ENCODE data around the gene OPN1MW3.
"Not testable (repeated sequence)": the region's sequence is repeated elsewhere in the genome, so short reads cannot be mapped to it uniquely, and the experiment has no call there.

Gene OPN1MW3

GRCh38 chrX:154294791-154295574 lies 37.6 kb downstream of the OPN1MW3 start, which contains the start of gene TEX28:
TEX28 (minus strand) TSS chrX:154295124; CDS start chrX:154292117, 3,007 bp downstream.
- TF ChIP-seq CTBP1 (IDR thresholded peaks at IDR 0.05; ENCODE audit: borderline replicate concordance) (no peak), ELF4 (IDR thresholded peaks at IDR 0.05) (no peak)
- no peak for DNase-seq (ENCODE audit: extremely low spot score)
- ChIA-PET CTCF (interaction anchor here (0.6 kb wide), 1 partner anchor 55 kb away, joined by 4 read pairs; no protein-coding TSS in a partner anchor), POLR2A (no interaction called here)

- TF ChIP-seq SP1 (IDR thresholded peaks at IDR 0.05) (no peak), TARDBP (IDR thresholded peaks at IDR 0.05) (no peak), FOXM1 (IDR thresholded peaks at IDR 0.05; ENCODE audit: borderline replicate concordance) (no peak), HDGF (IDR thresholded peaks at IDR 0.05; ENCODE audit: borderline replicate concordance) (no peak), L3MBTL2 (conservative IDR thresholded peaks at IDR 0.05) (no peak), ARNT (IDR thresholded peaks at IDR 0.05) (no peak), FOXA1 (IDR thresholded peaks at IDR 0.05) (no peak), LEF1 (IDR thresholded peaks at IDR 0.05; ENCODE audit: borderline replicate concordance) (no peak), NFRKB (IDR thresholded peaks at IDR 0.05) (no peak), SUZ12 (IDR thresholded peaks at IDR 0.05) (no peak), BHLHE40 (IDR thresholded peaks at IDR 0.05; ENCODE audit: borderline replicate concordance) (no peak), FOXK2 (IDR thresholded peaks at IDR 0.05) (no peak), CTBP1 (IDR thresholded peaks at IDR 0.05; ENCODE audit: borderline replicate concordance) (no peak), PKNOX1 (IDR thresholded peaks at IDR 0.05) (no peak), ELF4 (IDR thresholded peaks at IDR 0.05) (no peak), ZNF384 (IDR thresholded peaks at IDR 0.05) (no peak)
- DNase-seq (ENCODE audit: extremely low spot score): no peak
- CTCF ChIA-PET: interaction anchor here (1.9 kb wide), 1 partner anchor 12 kb away, joined by 12 read pairs; no protein-coding TSS in a partner anchor
- POLR2A ChIA-PET: no interaction called here
These were observed 38.4 kb downstream of the OPN1MW3 start, which contains the start of gene TKTL1 for GRCh38 chrX:154295664-154296310. TKTL1 (plus strand) TSS chrX:154295795; CDS start chrX:154295860, 65 bp downstream.

GRCh38 chrX:154296731-154297130 lies 39.3 kb downstream of the OPN1MW3 start:
- DNase-seq (ENCODE audit: extremely low spot score): no peak
- CTCF ChIA-PET: interaction anchor here (1.4 to 1.9 kb wide), 2 partner anchors 9 to 11 kb away, joined by 3 to 12 read pairs; no protein-coding TSS in a partner anchor
- TF ChIP-seq CTBP1 (IDR thresholded peaks at IDR 0.05; ENCODE audit: borderline replicate concordance): no peak
- no peak for TF ChIP-seq HDGF (IDR thresholded peaks at IDR 0.05; ENCODE audit: borderline replicate concordance)
- TF ChIP-seq L3MBTL2 (conservative IDR thresholded peaks at IDR 0.05): peak; percentile 45; the same call in 1 of the 2 replicates
- POLR2A ChIA-PET: no interaction called here

- CTCF ChIA-PET: no interaction called here
- no peak for DNase-seq (ENCODE audit: extremely low spot score)
- no peak for TF ChIP-seq ZNF384 (IDR thresholded peaks at IDR 0.05)
- no peak for TF ChIP-seq SP1 (IDR thresholded peaks at IDR 0.05)
- TF ChIP-seq CTBP1 (IDR thresholded peaks at IDR 0.05; ENCODE audit: borderline replicate concordance): no peak
- TF ChIP-seq PKNOX1 (IDR thresholded peaks at IDR 0.05): no peak
- TF ChIP-seq SUZ12 (IDR thresholded peaks at IDR 0.05): no peak
- no peak for TF ChIP-seq HDGF (IDR thresholded peaks at IDR 0.05; ENCODE audit: borderline replicate concordance)
- no peak for TF ChIP-seq ARNT (IDR thresholded peaks at IDR 0.05)
- no peak for TF ChIP-seq FOXA1 (IDR thresholded peaks at IDR 0.05)
- no peak for TF ChIP-seq FOXK2 (IDR thresholded peaks at IDR 0.05)
- POLR2A ChIA-PET: no interaction called here
These were observed 40.9 kb downstream of the OPN1MW3 start for GRCh38 chrX:154298312-154298711.

GRCh38 chrX:154300816-154301215 lies 43.4 kb downstream of the OPN1MW3 start:
- ChIA-PET CTCF (interaction anchor here (1.1 kb wide), 1 partner anchor 17 kb away, joined by 3 read pairs; no protein-coding TSS in a partner anchor), POLR2A (no interaction called here)
- DNase-seq (ENCODE audit: extremely low spot score): no peak
- TF ChIP-seq SP1 (IDR thresholded peaks at IDR 0.05): no peak
- TF ChIP-seq BHLHE40 (IDR thresholded peaks at IDR 0.05; ENCODE audit: borderline replicate concordance): no peak
- no peak for TF ChIP-seq PKNOX1 (IDR thresholded peaks at IDR 0.05)
- TF ChIP-seq FOXA1 (IDR thresholded peaks at IDR 0.05): no peak
- no peak for TF ChIP-seq FOXK2 (IDR thresholded peaks at IDR 0.05)
- no peak for TF ChIP-seq FOXM1 (IDR thresholded peaks at IDR 0.05; ENCODE audit: borderline replicate concordance)
- TF ChIP-seq ELF4 (IDR thresholded peaks at IDR 0.05): no peak
- no peak for TF ChIP-seq LEF1 (IDR thresholded peaks at IDR 0.05; ENCODE audit: borderline replicate concordance)
- TF ChIP-seq NFRKB (IDR thresholded peaks at IDR 0.05): no peak
- no peak for TF ChIP-seq TARDBP (IDR thresholded peaks at IDR 0.05)
- no peak for TF ChIP-seq ZNF384 (IDR thresholded peaks at IDR 0.05)
- no peak for TF ChIP-seq SUZ12 (IDR thresholded peaks at IDR 0.05)
- no peak for TF ChIP-seq L3MBTL2 (conservative IDR thresholded peaks at IDR 0.05)
- TF ChIP-seq HDGF (IDR thresholded peaks at IDR 0.05; ENCODE audit: borderline replicate concordance): no peak
- no peak for TF ChIP-seq ARNT (IDR thresholded peaks at IDR 0.05)

- CTCF ChIA-PET: not testable (repeated sequence)
These were observed 45.6 kb downstream of the OPN1MW3 start for GRCh38 chrX:154302998-154303397.

More at GRCh38 chrX:154302998-154303397, 45.6 kb downstream of the OPN1MW3 start:
- POLR2A ChIA-PET; DNase-seq (ENCODE audit: extremely low spot score): not testable (repeated sequence)

All from HEK293T (cell line).